SK-N-SH treated with all-trans-retinoic acid at 6 μM for 48 hours (cell line): Measurements from ENCODE around the gene PDZD2.

Experiments
- ATAC-seq: fragments of 200-7000 bp; cut with Tn5 transposase; 3 replicates; pipeline ENCODE4 v1.9.1; 2020; ENCODE audit warnings: mild to moderate bottlenecking, moderate library complexity
- ARNTL ChIP-seq: fragments of 450-650 bp; formaldehyde crosslinking; IDR thresholded peaks from 2 replicates; pipeline ENCODE4 v1.5.0; 2020; ENCODE audit warnings: low read depth, mild to moderate bottlenecking, moderate library complexity, borderline replicate concordance
- BACH2 ChIP-seq: fragments of 250-450 bp; sonication (Bioruptor Pico); IDR thresholded peaks from 2 replicates; pipeline ENCODE4 v1.9.0; 2021; ENCODE audit warnings: mild to moderate bottlenecking, borderline replicate concordance
- CSDC2 ChIP-seq: fragments of 250-450 bp; sonication (Bioruptor Pico); IDR thresholded peaks from 2 replicates; pipeline ENCODE4 v1.5.0; 2020; ENCODE audit warnings: mild to moderate bottlenecking, moderate library complexity
- ESRRG ChIP-seq: fragments of 250-450 bp; sonication (Bioruptor Pico); IDR thresholded peaks from 2 replicates; pipeline ENCODE4 v1.6.1; 2021; ENCODE audit warnings: mild to moderate bottlenecking
- GLIS3 ChIP-seq: fragments of 250-450 bp; sonication (Bioruptor Pico); IDR thresholded peaks from 2 replicates; pipeline ENCODE4 v1.5.0; 2020; ENCODE audit warnings: mild to moderate bottlenecking, moderate library complexity
- ISL1 ChIP-seq: fragments of 250-450 bp; sonication (Bioruptor Pico); IDR thresholded peaks from 2 replicates; pipeline ENCODE4 v2.1.2; 2022; ENCODE audit warnings: mild to moderate bottlenecking, moderate library complexity
- OSR1 ChIP-seq: fragments of 250-450 bp; sonication (Bioruptor Pico); IDR thresholded peaks from 2 replicates; pipeline ENCODE4 v1.8.0; 2022; ENCODE audit warnings: moderate library complexity, mild to moderate bottlenecking, inconsistent platforms
- PPARA ChIP-seq: fragments of 250-450 bp; sonication (Bioruptor Pico); IDR thresholded peaks from 2 replicates; pipeline ENCODE4 v1.5.0; 2020; ENCODE audit warnings: mild to moderate bottlenecking, borderline replicate concordance
- RARB ChIP-seq: fragments of 250-450 bp; sonication (Bioruptor Pico); IDR thresholded peaks from 2 replicates; pipeline ENCODE4 v1.8.0; 2021; ENCODE audit warnings: mild to moderate bottlenecking, moderate library complexity
- SNAI2 ChIP-seq: fragments of 250-450 bp; sonication (Bioruptor Pico); IDR thresholded peaks from 2 replicates; pipeline ENCODE4 v1.5.0; 2020; ENCODE audit warnings: mild to moderate bottlenecking, moderate library complexity
- TCF4 ChIP-seq: fragments of 250-450 bp; sonication (Bioruptor Pico); IDR thresholded peaks from 2 replicates; pipeline ENCODE4 v1.8.0; 2021; ENCODE audit warnings: mild to moderate bottlenecking, moderate library complexity, borderline replicate concordance
- TOX ChIP-seq: fragments of 250-450 bp; sonication (Bioruptor Pico); IDR thresholded peaks from 2 replicates; pipeline ENCODE4 v1.8.0; 2021; ENCODE audit warnings: mild to moderate bottlenecking, moderate library complexity, borderline replicate concordance
- ZC3H10 ChIP-seq: fragments of 250-450 bp; sonication (Bioruptor Pico); IDR thresholded peaks from 2 replicates; pipeline ENCODE4 v1.5.1; 2021; ENCODE audit warnings: mild to moderate bottlenecking, moderate library complexity
- ZFP3 ChIP-seq: fragments of 250-450 bp; sonication (Bioruptor Pico); IDR thresholded peaks from 2 replicates; pipeline ENCODE4 v1.5.0; 2020; ENCODE audit warnings: mild to moderate bottlenecking, moderate library complexity
- ZFP30 ChIP-seq: fragments of 450-650 bp; formaldehyde crosslinking; IDR thresholded peaks from 2 replicates; pipeline ENCODE4 v1.5.0; 2022; ENCODE audit warnings: mild to moderate bottlenecking, moderate library complexity
- ZNF565 ChIP-seq: fragments of 450-650 bp; formaldehyde crosslinking; conservative IDR thresholded peaks from 2 replicates; pipeline ENCODE4 v1.5.0; 2020; ENCODE audit warnings: low read depth, mild to moderate bottlenecking, moderate library complexity
- ZNF70 ChIP-seq: fragments of 450-650 bp; formaldehyde crosslinking; IDR thresholded peaks from 2 replicates; pipeline ENCODE4 v1.5.0; 2020; ENCODE audit warnings: mild to moderate bottlenecking, moderate library complexity
- ZNF8 ChIP-seq: fragments of 450-650 bp; formaldehyde crosslinking; IDR thresholded peaks from 2 replicates; pipeline ENCODE4 v1.5.0; 2020; ENCODE audit warnings: mild to moderate bottlenecking, moderate library complexity
- TF ChIP-seq, protein P1 (sequence below): fragments of 250-450 bp; sonication (Bioruptor Pico); IDR thresholded peaks from 2 replicates; pipeline ENCODE4 v1.5.0; 2020; ENCODE audit warnings: mild to moderate bottlenecking, moderate library complexity
- TF ChIP-seq, protein P2 (sequence below): fragments of 250-450 bp; sonication (Bioruptor Pico); IDR thresholded peaks from 2 replicates; pipeline ENCODE4 v1.5.1; 2021; ENCODE audit warnings: mild to moderate bottlenecking, moderate library complexity
- TF ChIP-seq, protein P3 (sequence below): fragments of 250-450 bp; sonication (Bioruptor Pico); IDR thresholded peaks from 2 replicates; pipeline ENCODE4 v1.8.0; 2020; ENCODE audit warnings: mild to moderate bottlenecking, moderate library complexity, borderline replicate concordance
- TF ChIP-seq, protein P4 (sequence below): fragments of 250-450 bp; sonication (Bioruptor Pico); IDR thresholded peaks from 2 replicates; pipeline ENCODE4 v1.5.1; 2020; ENCODE audit warnings: low read depth, mild to moderate bottlenecking, moderate library complexity

The PDZD2 gene

DNA sequence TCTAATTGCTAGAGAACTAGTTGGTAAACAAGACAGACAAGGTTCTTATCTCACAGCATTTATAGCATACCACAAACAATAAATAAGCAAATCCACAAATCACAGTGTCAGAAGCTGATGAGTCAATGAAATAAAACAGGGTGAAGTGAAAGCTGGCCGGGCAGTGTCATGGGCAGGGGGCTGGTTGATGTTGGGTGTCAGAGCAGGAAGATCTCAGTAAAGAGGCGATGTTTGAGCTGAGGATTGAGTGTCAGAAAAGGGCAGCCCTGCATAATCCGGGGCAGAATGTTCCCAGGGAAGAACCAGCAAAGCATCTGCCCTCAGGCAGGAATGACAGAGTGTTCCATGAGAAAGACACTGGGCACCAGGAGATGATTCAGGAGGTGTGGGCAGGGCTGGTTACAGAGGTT lies 351.8 kb downstream of the PDZD2 start:
- no peak for ATAC-seq
- no peak for TF ChIP-seq ZC3H10 (CRISPR knock-in tag)
- TF ChIP-seq TOX (CRISPR knock-in tag), result no peak
- TF ChIP-seq, protein P1, sequence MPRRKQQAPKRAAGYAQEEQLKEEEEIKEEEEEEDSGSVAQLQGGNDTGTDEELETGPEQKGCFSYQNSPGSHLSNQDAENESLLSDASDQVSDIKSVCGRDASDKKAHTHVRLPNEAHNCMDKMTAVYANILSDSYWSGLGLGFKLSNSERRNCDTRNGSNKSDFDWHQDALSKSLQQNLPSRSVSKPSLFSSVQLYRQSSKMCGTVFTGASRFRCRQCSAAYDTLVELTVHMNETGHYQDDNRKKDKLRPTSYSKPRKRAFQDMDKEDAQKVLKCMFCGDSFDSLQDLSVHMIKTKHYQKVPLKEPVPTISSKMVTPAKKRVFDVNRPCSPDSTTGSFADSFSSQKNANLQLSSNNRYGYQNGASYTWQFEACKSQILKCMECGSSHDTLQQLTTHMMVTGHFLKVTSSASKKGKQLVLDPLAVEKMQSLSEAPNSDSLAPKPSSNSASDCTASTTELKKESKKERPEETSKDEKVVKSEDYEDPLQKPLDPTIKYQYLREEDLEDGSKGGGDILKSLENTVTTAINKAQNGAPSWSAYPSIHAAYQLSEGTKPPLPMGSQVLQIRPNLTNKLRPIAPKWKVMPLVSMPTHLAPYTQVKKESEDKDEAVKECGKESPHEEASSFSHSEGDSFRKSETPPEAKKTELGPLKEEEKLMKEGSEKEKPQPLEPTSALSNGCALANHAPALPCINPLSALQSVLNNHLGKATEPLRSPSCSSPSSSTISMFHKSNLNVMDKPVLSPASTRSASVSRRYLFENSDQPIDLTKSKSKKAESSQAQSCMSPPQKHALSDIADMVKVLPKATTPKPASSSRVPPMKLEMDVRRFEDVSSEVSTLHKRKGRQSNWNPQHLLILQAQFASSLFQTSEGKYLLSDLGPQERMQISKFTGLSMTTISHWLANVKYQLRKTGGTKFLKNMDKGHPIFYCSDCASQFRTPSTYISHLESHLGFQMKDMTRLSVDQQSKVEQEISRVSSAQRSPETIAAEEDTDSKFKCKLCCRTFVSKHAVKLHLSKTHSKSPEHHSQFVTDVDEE, result no peak
- no peak for TF ChIP-seq ARNTL (CRISPR knock-in tag)
- no peak for TF ChIP-seq TCF4 (CRISPR knock-in tag)
- no peak for TF ChIP-seq ZNF70 (CRISPR knock-in tag)
- TF ChIP-seq, protein P2, sequence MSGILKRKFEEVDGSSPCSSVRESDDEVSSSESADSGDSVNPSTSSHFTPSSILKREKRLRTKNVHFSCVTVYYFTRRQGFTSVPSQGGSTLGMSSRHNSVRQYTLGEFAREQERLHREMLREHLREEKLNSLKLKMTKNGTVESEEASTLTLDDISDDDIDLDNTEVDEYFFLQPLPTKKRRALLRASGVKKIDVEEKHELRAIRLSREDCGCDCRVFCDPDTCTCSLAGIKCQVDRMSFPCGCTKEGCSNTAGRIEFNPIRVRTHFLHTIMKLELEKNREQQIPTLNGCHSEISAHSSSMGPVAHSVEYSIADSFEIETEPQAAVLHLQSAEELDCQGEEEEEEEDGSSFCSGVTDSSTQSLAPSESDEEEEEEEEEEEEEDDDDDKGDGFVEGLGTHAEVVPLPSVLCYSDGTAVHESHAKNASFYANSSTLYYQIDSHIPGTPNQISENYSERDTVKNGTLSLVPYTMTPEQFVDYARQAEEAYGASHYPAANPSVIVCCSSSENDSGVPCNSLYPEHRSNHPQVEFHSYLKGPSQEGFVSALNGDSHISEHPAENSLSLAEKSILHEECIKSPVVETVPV (CRISPR knock-in tag), result no peak
- TF ChIP-seq, protein P3, sequence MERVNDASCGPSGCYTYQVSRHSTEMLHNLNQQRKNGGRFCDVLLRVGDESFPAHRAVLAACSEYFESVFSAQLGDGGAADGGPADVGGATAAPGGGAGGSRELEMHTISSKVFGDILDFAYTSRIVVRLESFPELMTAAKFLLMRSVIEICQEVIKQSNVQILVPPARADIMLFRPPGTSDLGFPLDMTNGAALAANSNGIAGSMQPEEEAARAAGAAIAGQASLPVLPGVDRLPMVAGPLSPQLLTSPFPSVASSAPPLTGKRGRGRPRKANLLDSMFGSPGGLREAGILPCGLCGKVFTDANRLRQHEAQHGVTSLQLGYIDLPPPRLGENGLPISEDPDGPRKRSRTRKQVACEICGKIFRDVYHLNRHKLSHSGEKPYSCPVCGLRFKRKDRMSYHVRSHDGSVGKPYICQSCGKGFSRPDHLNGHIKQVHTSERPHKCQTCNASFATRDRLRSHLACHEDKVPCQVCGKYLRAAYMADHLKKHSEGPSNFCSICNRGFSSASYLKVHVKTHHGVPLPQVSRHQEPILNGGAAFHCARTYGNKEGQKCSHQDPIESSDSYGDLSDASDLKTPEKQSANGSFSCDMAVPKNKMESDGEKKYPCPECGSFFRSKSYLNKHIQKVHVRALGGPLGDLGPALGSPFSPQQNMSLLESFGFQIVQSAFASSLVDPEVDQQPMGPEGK (CRISPR knock-in tag), result no peak
- no peak for TF ChIP-seq ZNF8 (CRISPR knock-in tag)
- TF ChIP-seq OSR1 (CRISPR knock-in tag), result no peak
- no peak for TF ChIP-seq SNAI2
- TF ChIP-seq, protein P4, sequence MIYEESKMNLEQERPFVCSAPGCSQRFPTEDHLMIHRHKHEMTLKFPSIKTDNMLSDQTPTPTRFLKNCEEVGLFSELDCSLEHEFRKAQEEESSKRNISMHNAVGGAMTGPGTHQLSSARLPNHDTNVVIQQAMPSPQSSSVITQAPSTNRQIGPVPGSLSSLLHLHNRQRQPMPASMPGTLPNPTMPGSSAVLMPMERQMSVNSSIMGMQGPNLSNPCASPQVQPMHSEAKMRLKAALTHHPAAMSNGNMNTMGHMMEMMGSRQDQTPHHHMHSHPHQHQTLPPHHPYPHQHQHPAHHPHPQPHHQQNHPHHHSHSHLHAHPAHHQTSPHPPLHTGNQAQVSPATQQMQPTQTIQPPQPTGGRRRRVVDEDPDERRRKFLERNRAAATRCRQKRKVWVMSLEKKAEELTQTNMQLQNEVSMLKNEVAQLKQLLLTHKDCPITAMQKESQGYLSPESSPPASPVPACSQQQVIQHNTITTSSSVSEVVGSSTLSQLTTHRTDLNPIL, result no peak
- TF ChIP-seq GLIS3, result no peak
- no peak for TF ChIP-seq ESRRG (CRISPR knock-in tag)
- no peak for TF ChIP-seq PPARA (CRISPR knock-in tag)
- no peak for TF ChIP-seq ZFP30 (CRISPR knock-in tag)

DNA sequence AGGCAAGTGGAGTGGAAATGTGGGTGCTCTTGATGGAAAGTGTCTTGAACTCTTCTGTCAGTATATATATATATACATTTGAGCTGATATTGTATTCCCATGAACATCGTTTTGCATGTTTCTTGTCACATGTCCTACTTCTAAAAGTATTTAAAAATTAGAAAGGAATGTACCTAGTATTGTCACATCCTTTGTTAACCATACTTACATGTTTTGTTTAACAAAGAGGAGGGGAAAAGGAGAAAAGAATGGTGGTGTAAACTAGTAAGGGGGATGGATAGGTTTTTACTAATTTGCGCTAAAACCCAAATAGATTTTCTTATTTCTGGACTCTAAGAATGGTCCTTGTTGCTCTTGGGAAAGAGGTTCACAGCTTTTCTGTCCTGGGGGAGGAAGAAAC lies 353.4 kb downstream of the PDZD2 start:
- no peak for ATAC-seq
- TF ChIP-seq ZNF70 (CRISPR knock-in tag) (no peak), TCF4 (CRISPR knock-in tag) (no peak), ZNF565 (CRISPR knock-in tag) (no peak), ESRRG (CRISPR knock-in tag) (no peak), ZFP3 (CRISPR knock-in tag) (no peak), ISL1 (CRISPR knock-in tag) (no peak), BACH2 (CRISPR knock-in tag) (no peak), RARB (CRISPR knock-in tag) (no peak), GLIS3 (no peak), CSDC2 (CRISPR knock-in tag) (no peak), ZNF8 (CRISPR knock-in tag) (no peak), ZC3H10 (CRISPR knock-in tag) (no peak)
- TF ChIP-seq, protein P2 (CRISPR knock-in tag), result no peak
- TF ChIP-seq, protein P3 (CRISPR knock-in tag), result no peak
- TF ChIP-seq, protein P4, result no peak
- TF ChIP-seq, all 23 proteins: peak for 0
